Measurements from ENCODE around the gene ADAT3. TPM values are rescaled to one million over a fixed set of nuclear protein-coding genes. Genes with fewer than 3 reads are reported as not detected.
A peak's percentile ranks its signal among the peaks of the same experiment; 100 is the strongest.

The ADAT3 gene
- total RNA-seq, 1 experiment from 2014 or later: 13.5 TPM

- in situ Hi-C loops (cut with HindIII; ENCODE audit: low sequenced_read_pairs): no loop called here
- DNase-seq (ENCODE audit: low spot score): no peak
Measured at GRCh38 chr19:1947651-1948209, 42.5 kb downstream of the ADAT3 start.

GRCh38 chr19:1949304-1950101, 44.3 kb downstream of the ADAT3 start:
- in situ Hi-C loops (cut with HindIII; ENCODE audit: low sequenced_read_pairs): no loop called here
- DNase-seq (ENCODE audit: low spot score): no peak

DNA sequence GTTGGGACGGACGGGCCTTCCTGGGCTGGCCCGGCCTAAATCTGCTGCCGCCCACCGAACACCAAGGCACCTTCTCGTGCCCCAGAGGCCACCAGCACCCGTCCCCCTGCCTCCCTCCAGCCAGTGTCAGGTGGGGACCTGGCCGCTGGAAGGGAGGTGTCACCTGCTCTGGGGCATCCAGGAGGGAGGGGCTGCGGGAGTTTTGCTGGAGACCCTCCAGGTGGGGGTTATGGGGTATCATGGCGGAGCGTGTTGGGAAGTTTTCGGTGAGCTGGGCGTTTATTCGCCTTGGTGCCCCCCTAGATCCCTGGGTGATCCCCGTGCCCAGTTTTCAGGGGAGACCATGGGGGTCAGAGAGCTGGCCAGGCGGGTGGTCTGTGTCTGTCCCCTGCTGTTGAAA, 45.4 kb downstream of the ADAT3 start:
- in situ Hi-C loops (cut with HindIII; ENCODE audit: low sequenced_read_pairs): no loop called here
- no peak for DNase-seq (ENCODE audit: low spot score)

GRCh38 chr19:1952635-1953034, 47.4 kb downstream of the ADAT3 start:
- in situ Hi-C loops (cut with HindIII; ENCODE audit: low sequenced_read_pairs): no loop called here
- DNase-seq (ENCODE audit: low spot score): no peak

- in situ Hi-C loops (cut with HindIII; ENCODE audit: low sequenced_read_pairs): no loop called here
Measured at GRCh38 chr19:1953037-1953436, 47.8 kb downstream of the ADAT3 start.

DNA sequence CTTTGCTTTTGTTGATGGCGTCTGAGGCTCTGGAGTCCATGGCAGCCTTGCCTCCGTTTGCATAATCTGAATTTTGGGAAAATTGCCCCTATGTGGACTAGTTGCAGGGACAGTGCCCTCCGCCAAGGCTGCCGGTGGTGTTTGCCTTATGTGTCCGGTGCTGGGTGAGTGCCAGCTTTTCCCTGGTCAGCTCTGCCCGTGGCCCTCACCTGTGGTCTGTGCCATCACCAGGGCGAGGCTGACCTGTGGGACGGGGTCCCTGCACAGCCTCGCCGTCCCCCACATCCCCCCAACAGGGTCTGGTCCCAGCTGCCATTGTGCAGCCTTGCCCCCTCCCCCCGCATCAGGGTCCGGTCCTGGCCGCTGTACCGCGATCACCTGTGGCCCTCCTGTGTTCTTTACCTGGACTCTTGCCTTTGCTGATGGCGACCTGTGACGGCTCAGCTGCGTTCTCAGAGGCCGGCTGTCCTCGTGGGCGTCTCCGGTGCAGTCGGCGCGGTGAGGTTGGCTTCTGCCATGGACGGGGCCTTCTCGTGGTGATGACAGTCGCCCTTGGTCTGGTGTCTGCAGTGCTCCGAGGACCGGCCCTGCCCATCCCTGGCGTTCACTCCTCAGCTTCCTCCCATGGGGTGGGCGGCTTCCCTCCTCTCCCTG, 48.4 kb downstream of the ADAT3 start:
- in situ Hi-C loops (cut with HindIII; ENCODE audit: low sequenced_read_pairs): no loop called here

More at GRCh38 chr19:1953037-1953436, 47.8 kb downstream of the ADAT3 start:
- DNase-seq (ENCODE audit: low spot score): no peak

DNA sequence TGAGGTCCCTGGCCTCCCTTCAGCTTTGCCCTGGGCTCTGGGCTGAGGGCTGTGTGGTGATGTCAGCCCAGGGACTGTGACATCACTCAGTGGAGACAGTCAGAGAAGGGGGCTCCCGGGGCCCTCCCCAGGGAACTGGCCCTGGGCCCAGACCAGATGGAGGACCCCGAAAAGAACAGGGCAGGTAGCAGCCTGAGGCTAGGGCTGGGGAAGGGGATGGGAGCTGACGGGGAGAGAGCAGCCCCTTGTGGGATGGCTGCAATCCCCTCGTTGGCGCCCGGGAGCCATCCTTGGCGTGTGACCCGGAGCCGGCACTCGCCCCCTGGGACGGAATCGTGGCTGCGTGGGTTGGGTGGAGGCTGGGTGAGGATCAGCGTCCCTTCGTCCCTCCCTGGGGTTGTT, 49.3 kb downstream of the ADAT3 start:
- in situ Hi-C loops (cut with HindIII; ENCODE audit: low sequenced_read_pairs): no loop called here
- DNase-seq (ENCODE audit: low spot score): no peak

More for the DNA sequence above, 48.4 kb downstream of the ADAT3 start:
- no peak for DNase-seq (ENCODE audit: low spot score)

GRCh38 chr19:1955171-1956121, 50.2 kb downstream of the ADAT3 start:
- in situ Hi-C loops (cut with HindIII; ENCODE audit: low sequenced_read_pairs): no loop called here
- peak; percentile 54 for DNase-seq (ENCODE audit: low spot score)

- peak; percentile 72 for DNase-seq (ENCODE audit: low spot score)
- in situ Hi-C loops (cut with HindIII; ENCODE audit: low sequenced_read_pairs): no loop called here
Measured at GRCh38 chr19:1956122-1956494, 50.9 kb downstream of the ADAT3 start.

DNA sequence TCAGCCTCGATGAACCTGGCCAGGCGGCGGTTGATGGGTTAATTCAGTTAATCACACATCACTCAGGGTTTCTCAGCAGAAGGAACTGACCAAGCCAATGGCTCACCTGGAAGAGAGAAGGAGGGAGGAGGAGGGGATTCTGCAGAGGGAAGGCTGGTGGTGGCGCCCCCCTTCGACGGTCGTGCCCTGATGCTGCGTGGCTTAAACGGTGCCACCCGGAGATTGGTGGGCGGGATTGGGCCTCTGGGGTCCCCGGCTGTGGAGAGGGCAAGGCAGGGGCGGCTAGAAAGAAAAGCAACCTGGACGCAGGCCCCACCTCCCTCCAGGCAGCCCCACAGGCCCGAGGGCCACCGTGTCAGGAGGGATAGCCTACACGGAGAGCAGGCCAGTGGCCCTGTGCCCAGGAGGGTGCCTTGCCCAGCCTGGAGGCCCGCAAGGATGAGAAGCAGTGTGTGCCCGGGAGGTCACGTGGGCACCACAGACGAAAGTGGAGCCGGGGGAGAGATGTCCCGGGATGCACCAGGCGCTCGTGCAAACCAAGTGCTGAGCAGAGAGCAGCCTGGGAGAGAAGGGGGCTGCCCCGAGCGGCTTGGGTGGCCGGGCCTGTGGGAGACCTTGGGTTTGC, 51.8 kb downstream of the ADAT3 start:
- peak; percentile 76 for DNase-seq (ENCODE audit: low spot score)

DNA sequence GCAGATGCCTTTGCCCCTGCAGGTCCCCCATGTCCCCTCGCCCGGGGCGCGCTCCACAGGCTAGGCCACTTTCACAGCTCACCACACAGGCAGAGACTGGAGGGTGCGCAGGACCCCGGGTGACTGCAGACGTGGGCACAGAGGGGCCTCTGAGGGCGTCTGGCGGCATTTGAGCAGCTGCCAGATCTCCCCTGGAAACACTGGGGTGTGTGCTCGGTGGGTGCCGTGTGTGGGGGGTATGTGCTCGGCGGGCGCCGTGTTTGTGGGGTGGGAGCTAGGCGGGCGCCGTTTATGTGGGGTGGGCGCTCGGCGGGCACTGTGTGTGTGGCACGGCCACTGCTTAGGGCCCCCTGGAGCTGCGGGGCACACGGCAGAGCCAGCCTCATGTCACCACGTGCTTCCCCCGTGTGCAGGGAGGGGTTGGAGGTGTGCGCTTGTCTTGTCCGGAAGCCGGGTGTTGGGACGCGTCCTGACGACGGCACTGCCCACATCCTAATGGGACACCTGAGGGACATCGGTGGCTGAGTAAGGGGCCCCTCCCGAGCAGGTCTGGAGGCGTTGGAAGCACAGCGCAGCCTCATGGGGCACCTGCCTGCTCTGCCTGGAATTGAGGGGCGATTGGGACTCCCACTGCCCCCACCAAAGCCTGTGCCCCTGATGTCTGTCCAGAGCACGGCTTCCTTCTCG, 52.5 kb downstream of the ADAT3 start:
- in situ Hi-C loops (cut with HindIII; ENCODE audit: low sequenced_read_pairs): no loop called here
- DNase-seq (ENCODE audit: low spot score): no peak

More for the DNA sequence above, 51.8 kb downstream of the ADAT3 start:
- in situ Hi-C loops (cut with HindIII; ENCODE audit: low sequenced_read_pairs): no loop called here

DNA sequence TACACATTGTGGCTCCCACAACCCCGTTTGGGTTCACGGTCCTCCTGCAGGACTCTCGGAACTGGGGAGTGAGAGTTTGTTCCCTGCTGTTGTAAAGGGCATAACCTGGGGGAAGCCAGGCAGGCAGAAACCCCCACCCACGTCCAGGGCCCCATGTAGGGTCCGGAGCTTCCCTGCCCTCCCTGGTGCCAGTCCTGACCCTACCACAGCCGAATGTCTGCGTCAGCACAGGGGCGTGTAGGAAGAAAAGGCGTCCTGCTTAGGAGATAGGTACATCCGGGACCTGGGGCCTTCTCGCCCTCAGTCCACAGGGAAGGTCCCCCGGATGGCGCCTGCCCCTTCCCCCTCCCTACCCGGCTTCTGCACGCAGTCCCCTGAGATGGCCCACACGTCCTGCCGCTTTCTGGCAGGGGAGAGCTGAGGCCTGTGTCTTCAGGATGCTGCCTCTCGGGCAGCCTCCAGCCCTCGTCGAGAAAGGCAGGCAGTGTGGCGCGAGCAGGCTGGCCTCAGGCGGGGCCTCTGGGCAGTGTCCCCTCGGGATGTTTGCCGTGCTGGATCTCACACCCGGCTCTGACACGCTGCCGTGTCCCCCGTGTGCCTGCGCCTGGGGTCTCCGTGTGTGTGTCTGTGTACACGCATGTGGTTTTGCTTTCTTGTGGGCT, 54.9 kb downstream of the ADAT3 start:
- DNase-seq (ENCODE audit: low spot score): no peak
- in situ Hi-C loops (cut with HindIII; ENCODE audit: low sequenced_read_pairs): no loop called here

- in situ Hi-C loops (cut with HindIII; ENCODE audit: low sequenced_read_pairs): no loop called here
Measured at GRCh38 chr19:1961000-1961883, 56.0 kb downstream of the ADAT3 start.

GRCh38 chr19:1962674-1963073, 57.5 kb downstream of the ADAT3 start:
- DNase-seq (ENCODE audit: low spot score): no peak
- in situ Hi-C loops (cut with HindIII; ENCODE audit: low sequenced_read_pairs): no loop called here

More at GRCh38 chr19:1961000-1961883, 56.0 kb downstream of the ADAT3 start:
- DNase-seq (ENCODE audit: low spot score): no peak

Data from G401 (cell line).